NOMO-1 treated with dmso at 0.1 percent for 144 hours (cell line): ENCODE measurements around the gene SLC6A7.

Experiments used
- DNase-seq: peaks from one replicate; lab custom pipeline; 2025; ENCODE audit not compliant: unreplicated experiment; lab: John Stamatoyannopoulos, UW

The SLC6A7 gene

GRCh38 chr5:150257424-150257823, 67.6 kb downstream of the SLC6A7 start:
- DNase-seq, result no peak

DNA sequence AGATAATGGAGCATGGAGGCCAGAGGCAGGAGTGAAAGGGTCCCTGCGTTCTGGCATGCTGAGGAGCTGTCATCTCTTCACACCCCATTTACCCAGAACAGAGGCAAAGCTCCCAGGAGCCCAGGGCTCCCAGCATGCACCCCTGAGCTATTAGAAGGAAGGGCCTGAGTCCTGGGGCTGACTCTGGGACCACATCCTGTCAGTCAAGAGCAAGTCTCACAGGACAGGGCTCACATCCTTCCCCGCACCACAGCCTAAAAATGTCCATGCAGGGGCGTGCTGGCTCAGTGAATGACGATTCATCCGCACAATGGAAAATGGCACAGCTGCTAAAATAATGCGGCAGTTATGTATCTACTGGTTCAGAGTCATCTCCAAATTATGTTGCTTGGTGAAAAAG, 68.3 kb downstream of the SLC6A7 start:
- DNase-seq, result no peak
